ENCODE results near the gene SYCN.

- TF ChIP-seq CTCF (IDR thresholded peaks at IDR 0.05) = no peak
- TF ChIP-seq POLR2A (IDR thresholded peaks at IDR 0.05) = no peak
- TF ChIP-seq EP300 (IDR thresholded peaks at IDR 0.05) = no peak
Observed at GRCh38 chr19:39207293-39207836, 3.3 kb upstream of the SYCN start.

Data from tibial nerve (tissue), 4 donors.